H1 (cell line): Measurements from ENCODE around the gene OR10H5.

Experiments used
- PHF8 ChIP-seq: fragments of 200-600 bp; sonication (generic); conservative IDR thresholded peaks from 2 replicates; pipeline ENCODE4 v1.7.1; 2012; ENCODE audit warnings: low read depth, mild to moderate bottlenecking, inconsistent platforms, low read length, moderate library complexity
- ZNF274 ChIP-seq: IDR thresholded peaks from 2 replicates; pipeline ENCODE4 v1.7.0; 2012; ENCODE audit warnings: low read length, borderline replicate concordance; ENCODE audit errors: extremely low read depth
- TF ChIP-seq, protein P1 (sequence below), 3 experiments: IDR thresholded peaks; 1 replicate in 2 of 3; 2 replicates in 1 of 3; pipeline versions ENCODE4 v1.5.1 to v1.6.1; 2011; ENCODE audit warnings: low read length in 3 of 3, mild to moderate bottlenecking in 3 of 3, inconsistent platforms in 2 of 3, low read depth in 1 of 3, moderate library complexity in 1 of 3; ENCODE audit not compliant: insufficient read depth in 1 of 3; ENCODE audit errors: control extremely low read depth in 1 of 3

DNA sequence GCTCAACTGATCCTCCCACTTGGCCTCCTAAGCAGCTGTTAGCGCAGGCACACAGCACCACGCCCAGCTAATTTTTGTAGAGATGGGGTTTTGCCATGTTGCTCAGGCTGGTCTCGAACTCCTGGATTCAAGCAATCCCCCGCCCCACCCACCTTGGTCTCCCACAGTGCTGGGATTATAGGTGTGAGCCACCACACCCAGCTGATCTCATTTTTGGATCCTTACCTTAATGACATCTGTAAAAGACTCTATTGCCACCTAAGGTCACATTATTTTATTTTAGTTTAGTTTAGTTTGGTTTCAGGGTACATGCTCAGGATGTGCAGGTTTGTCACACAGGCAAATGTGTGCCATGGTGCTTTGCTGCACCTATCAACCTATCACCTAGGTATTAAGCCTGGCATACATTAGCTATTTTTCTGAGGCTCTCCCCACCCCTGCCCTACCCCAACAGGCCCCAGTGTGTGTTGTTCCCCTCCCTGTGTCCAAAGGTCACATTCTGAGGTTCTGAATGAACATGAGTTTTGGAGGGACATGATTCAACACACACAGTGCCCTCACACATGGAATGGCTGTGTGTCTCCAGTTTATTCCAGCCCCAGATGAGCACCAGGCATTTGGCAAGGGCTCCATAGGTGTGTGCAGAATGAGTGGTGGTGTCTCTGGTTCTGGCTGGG is 1.3 kb downstream of the OR10H5 start:
- TF ChIP-seq PHF8 (no peak), ZNF274 (no peak)
- TF ChIP-seq, protein P1, sequence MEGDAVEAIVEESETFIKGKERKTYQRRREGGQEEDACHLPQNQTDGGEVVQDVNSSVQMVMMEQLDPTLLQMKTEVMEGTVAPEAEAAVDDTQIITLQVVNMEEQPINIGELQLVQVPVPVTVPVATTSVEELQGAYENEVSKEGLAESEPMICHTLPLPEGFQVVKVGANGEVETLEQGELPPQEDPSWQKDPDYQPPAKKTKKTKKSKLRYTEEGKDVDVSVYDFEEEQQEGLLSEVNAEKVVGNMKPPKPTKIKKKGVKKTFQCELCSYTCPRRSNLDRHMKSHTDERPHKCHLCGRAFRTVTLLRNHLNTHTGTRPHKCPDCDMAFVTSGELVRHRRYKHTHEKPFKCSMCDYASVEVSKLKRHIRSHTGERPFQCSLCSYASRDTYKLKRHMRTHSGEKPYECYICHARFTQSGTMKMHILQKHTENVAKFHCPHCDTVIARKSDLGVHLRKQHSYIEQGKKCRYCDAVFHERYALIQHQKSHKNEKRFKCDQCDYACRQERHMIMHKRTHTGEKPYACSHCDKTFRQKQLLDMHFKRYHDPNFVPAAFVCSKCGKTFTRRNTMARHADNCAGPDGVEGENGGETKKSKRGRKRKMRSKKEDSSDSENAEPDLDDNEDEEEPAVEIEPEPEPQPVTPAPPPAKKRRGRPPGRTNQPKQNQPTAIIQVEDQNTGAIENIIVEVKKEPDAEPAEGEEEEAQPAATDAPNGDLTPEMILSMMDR (IDR thresholded peaks at IDR 0.05; ENCODE audit: control extremely low read depth in 1 of 3, insufficient read depth in 1 of 3, low read depth in 1 of 3, low read length in 3 of 3) = no peak
